ENCODE data around the gene GABRB1.

- TF ChIP-seq CTCF (IDR thresholded peaks at IDR 0.05) (no peak), EZH2 (IDR thresholded peaks at IDR 0.05; ENCODE audit: borderline replicate concordance, insufficient read depth, low read depth, low read length, poor library complexity, severe bottlenecking) (no peak)
Measured at GRCh38 chr4:47251348-47252135, 220.2 kb downstream of the GABRB1 start.

Data from B cell (primary cell).